DND-41 (cell line): ENCODE measurements around the gene BAHCC1.

Experiments
- ATAC-seq: fragments of 200-7000 bp; cut with Tn5 transposase; 3 replicates; pipeline ENCODE4 v1.9.1; 2021; ENCODE audit warnings: low read depth; ENCODE audit not compliant: insufficient read depth
- DNase-seq: peaks from one replicate; pipeline ENCODE4 v3.0.0-alpha.2; 2020
- H2AFZ ChIP-seq: 2 replicates; pipeline ENCODE4 v1.6.0; 2012; ENCODE audit warnings: low read depth, low read length
- H3K27ac ChIP-seq: 2 replicates; pipeline ENCODE4 v1.5.1; 2012; ENCODE audit warnings: low read length, inconsistent platforms
- H3K27me3 ChIP-seq: fragments of 200-600 bp; sonication (generic); 2 replicates; pipeline ENCODE4 v1.6.0; 2012; ENCODE audit warnings: low read length, mild to moderate bottlenecking, inconsistent platforms; ENCODE audit not compliant: insufficient read depth, poor library complexity
- H3K36me3 ChIP-seq: 2 replicates; pipeline ENCODE4 v1.5.1; 2012; ENCODE audit warnings: low read length, inconsistent platforms; ENCODE audit not compliant: insufficient read depth
- H3K4me1 ChIP-seq: 2 replicates; pipeline ENCODE4 v1.5.1; 2012; ENCODE audit warnings: mild to moderate bottlenecking, low read length; ENCODE audit not compliant: insufficient read depth
- H3K4me2 ChIP-seq: 2 replicates; pipeline ENCODE4 v1.6.0; 2012; ENCODE audit warnings: mild to moderate bottlenecking, moderate library complexity, low read length, inconsistent platforms; ENCODE audit not compliant: insufficient read depth
- H3K4me3 ChIP-seq, 2 experiments: fragments of 200-600 bp in 1 of 2; shearing (Covaris generic) in 1 of 2; 2 replicates each; pipeline ENCODE4 v1.5.1; 2012 to 2016; ENCODE audit warnings: inconsistent platforms in 2 of 2, low read length in 2 of 2, mild to moderate bottlenecking in 2 of 2, low read depth in 1 of 2, moderate library complexity in 1 of 2
- H3K79me2 ChIP-seq: 2 replicates; pipeline ENCODE4 v1.6.0; 2012; ENCODE audit warnings: low read length, inconsistent platforms; ENCODE audit not compliant: insufficient read depth
- H3K9ac ChIP-seq: 2 replicates; pipeline ENCODE4 v1.6.0; 2012; ENCODE audit warnings: low read depth, mild to moderate bottlenecking, inconsistent platforms, low read length, moderate library complexity
- H3K9me3 ChIP-seq: 2 replicates; pipeline ENCODE4 v1.5.1; 2012; ENCODE audit warnings: low read length, moderate library complexity, mild to moderate bottlenecking, inconsistent platforms; ENCODE audit not compliant: insufficient read depth, severe bottlenecking
- H4K20me1 ChIP-seq: 2 replicates; pipeline ENCODE4 v1.6.0; 2012; ENCODE audit warnings: low read length; ENCODE audit not compliant: insufficient read depth
- EZH2 ChIP-seq: IDR thresholded peaks from 3 replicates; pipeline ENCODE4 v1.6.1; 2012; ENCODE audit warnings: borderline replicate concordance, low read depth, mild to moderate bottlenecking, moderate library complexity, low read length, inconsistent platforms; ENCODE audit not compliant: severe bottlenecking
- TF ChIP-seq, protein P1 (sequence below): IDR thresholded peaks from 2 replicates; pipeline ENCODE4 v1.5.1; 2012; ENCODE audit warnings: borderline replicate concordance, low read length, moderate library complexity, mild to moderate bottlenecking; ENCODE audit not compliant: poor library complexity, severe bottlenecking; ENCODE audit errors: extremely low read depth

BAHCC1 gene

GRCh38 chr17:81452551-81452950 lies 57.3 kb downstream of the BAHCC1 start:
- H3K9me3 ChIP-seq: no peaks in the 10 kb centered on the region
- H4K20me1 ChIP-seq: no peaks in the 10 kb centered on the region
- 0 out of 2 replicates have a peak, but pooled peaks cover 5% of the 10 kb centered on the region for H3K4me1 ChIP-seq
- no peak overlapping the region for H3K27ac ChIP-seq
- no peaks in the 10 kb centered on the region for H3K79me2 ChIP-seq
- ATAC-seq (no peak), DNase-seq (no peak)
- H3K4me2 ChIP-seq: no peak overlapping the region
- no peaks in the 10 kb centered on the region for H3K36me3 ChIP-seq
- no peak overlapping the region for H3K9ac ChIP-seq
- no peaks in the 10 kb centered on the region for H3K27me3 ChIP-seq
- no peak for TF ChIP-seq EZH2
- TF ChIP-seq, protein P1, sequence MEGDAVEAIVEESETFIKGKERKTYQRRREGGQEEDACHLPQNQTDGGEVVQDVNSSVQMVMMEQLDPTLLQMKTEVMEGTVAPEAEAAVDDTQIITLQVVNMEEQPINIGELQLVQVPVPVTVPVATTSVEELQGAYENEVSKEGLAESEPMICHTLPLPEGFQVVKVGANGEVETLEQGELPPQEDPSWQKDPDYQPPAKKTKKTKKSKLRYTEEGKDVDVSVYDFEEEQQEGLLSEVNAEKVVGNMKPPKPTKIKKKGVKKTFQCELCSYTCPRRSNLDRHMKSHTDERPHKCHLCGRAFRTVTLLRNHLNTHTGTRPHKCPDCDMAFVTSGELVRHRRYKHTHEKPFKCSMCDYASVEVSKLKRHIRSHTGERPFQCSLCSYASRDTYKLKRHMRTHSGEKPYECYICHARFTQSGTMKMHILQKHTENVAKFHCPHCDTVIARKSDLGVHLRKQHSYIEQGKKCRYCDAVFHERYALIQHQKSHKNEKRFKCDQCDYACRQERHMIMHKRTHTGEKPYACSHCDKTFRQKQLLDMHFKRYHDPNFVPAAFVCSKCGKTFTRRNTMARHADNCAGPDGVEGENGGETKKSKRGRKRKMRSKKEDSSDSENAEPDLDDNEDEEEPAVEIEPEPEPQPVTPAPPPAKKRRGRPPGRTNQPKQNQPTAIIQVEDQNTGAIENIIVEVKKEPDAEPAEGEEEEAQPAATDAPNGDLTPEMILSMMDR: no peak
- no peak overlapping the region for H2AFZ ChIP-seq
- no peak overlapping the region for H3K4me3 ChIP-seq

DNA sequence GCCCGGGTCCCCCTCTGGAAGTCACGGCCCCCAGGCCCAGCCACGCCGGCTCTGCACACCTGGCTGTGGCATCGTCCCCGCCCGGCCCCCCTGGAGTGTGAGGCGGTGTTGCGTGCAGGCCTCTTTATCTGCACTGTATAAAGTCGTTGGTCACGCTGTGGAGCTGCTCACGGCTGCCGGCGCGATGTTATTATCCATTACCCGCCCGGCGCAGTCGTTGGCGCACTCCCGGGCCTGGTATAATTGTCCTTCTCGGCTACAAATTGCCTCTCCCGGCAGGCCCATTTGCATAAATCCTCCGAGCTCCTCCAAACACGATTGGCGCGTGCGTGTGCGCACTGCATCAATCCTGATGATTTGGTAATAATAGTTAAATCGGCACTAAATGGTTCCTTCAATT lies 57.8 kb downstream of the BAHCC1 start:
- Histone ChIP-seq H2AFZ (no peak overlapping the region), H3K27ac (no peak overlapping the region), H3K9me3 (no peaks in the 10 kb centered on the region), H3K4me3 (no peak overlapping the region), H3K4me1 (0 out of 2 replicates have a peak, but pooled peaks cover 5% of the 10 kb centered on the region), H4K20me1 (no peaks in the 10 kb centered on the region), H3K4me2 (no peak overlapping the region), H3K36me3 (no peaks in the 10 kb centered on the region), H3K9ac (no peak overlapping the region), H3K79me2 (no peaks in the 10 kb centered on the region), H3K27me3 (no peaks in the 10 kb centered on the region)
- TF ChIP-seq, protein P1: no peak
- no peak for TF ChIP-seq EZH2
- ATAC-seq (no peak), DNase-seq (no peak)

- Histone ChIP-seq H3K79me2 (no peaks in the 10 kb centered on the region), H3K9ac (no peak overlapping the region), H3K9me3 (no peaks in the 10 kb centered on the region), H3K27ac (no peak overlapping the region), H3K27me3 (no peaks in the 10 kb centered on the region), H2AFZ (no peak overlapping the region), H3K4me3 (no peak overlapping the region), H3K4me2 (no peak overlapping the region), H3K4me1 (0 out of 2 replicates have a peak, but pooled peaks cover 5% of the 10 kb centered on the region), H4K20me1 (no peaks in the 10 kb centered on the region), H3K36me3 (no peaks in the 10 kb centered on the region)
- peak; percentile 51 for DNase-seq
- TF ChIP-seq EZH2: no peak
- TF ChIP-seq, protein P1: no peak
- peak; percentile 48 for ATAC-seq
These were observed 58.5 kb downstream of the BAHCC1 start for GRCh38 chr17:81453712-81454111.

DNA sequence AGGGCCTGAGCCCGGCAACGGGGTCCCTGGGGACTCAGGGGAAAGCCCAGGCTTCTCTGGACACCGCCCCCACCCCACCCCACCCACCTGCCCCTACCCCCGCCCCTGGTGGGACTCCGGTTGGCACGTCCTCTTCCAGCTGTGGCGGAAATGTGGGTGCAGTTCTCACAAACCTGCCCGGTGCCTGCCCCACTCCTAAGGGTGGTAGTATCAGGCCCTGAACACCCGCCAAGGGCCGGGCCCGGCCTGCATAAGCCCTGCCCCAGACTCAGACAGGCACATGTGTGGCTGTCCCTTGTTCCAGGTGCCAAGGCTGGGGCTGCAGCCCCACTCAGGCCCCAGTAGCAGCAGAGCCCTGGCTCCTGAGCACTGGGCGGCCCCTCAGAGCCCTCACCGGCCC lies 59.2 kb downstream of the BAHCC1 start:
- Histone ChIP-seq H3K4me1 (0 out of 2 replicates have a peak, but pooled peaks cover 5% of the 10 kb centered on the region), H3K9ac (no peak overlapping the region), H3K4me3 (no peak overlapping the region), H3K9me3 (no peaks in the 10 kb centered on the region), H3K27me3 (no peaks in the 10 kb centered on the region), H3K36me3 (no peaks in the 10 kb centered on the region), H4K20me1 (no peaks in the 10 kb centered on the region), H3K27ac (no peak overlapping the region), H3K4me2 (no peak overlapping the region), H3K79me2 (no peaks in the 10 kb centered on the region), H2AFZ (no peak overlapping the region)
- TF ChIP-seq, protein P1: no peak
- no peak for TF ChIP-seq EZH2
- DNase-seq (no peak), ATAC-seq (no peak)
